ENCODE results near the gene ITGB1. TPM values are rescaled to one million over a fixed set of nuclear protein-coding genes. Genes with fewer than 3 reads are reported as not detected.
A peak's percentile ranks its signal among the peaks of the same experiment; 100 is the strongest.

ITGB1 gene
- total RNA-seq, 1 experiment from 2014 or later = 317 TPM

GRCh38 chr10:32923849-32924248, 34.2 kb downstream of the ITGB1 start:
- CTCF ChIA-PET = interaction anchor here (1.1 kb wide), 1 partner anchor 85 kb away, joined by 3 read pairs; no protein-coding TSS in a partner anchor

GRCh38 chr10:32923134-32923533, 34.9 kb downstream of the ITGB1 start:
- Mint-ChIP-seq H3K27ac (peak overlapping the region; percentile 55; the same call in 1 of the 2 replicates), H3K4me3 (no peak overlapping the region), H3K27me3 (ENCODE audit: low read depth) (no peaks in the 10 kb centered on the region), H3K36me3 (peaks cover 86% of the 10 kb centered on the region), H3K9me3 (peaks cover 19% of the 10 kb centered on the region), H3K4me1 (0 out of 2 replicates have a peak, but pooled peaks cover 3% of the 10 kb centered on the region)
- ChIA-PET CTCF (interaction anchor here (1.1 kb wide), 1 partner anchor 86 kb away, joined by 3 read pairs; no protein-coding TSS in a partner anchor), POLR2A (interaction anchor here (0.6 kb wide), 1 partner anchor 292 kb away, joined by 3 read pairs; no protein-coding TSS in a partner anchor)
- no peak for TF ChIP-seq ZNF416 (CRISPR knock-in tag; IDR thresholded peaks at IDR 0.05)
- TF ChIP-seq FOXJ3 (CRISPR knock-in tag; IDR thresholded peaks at IDR 0.05; ENCODE audit: borderline replicate concordance) = no peak
- TF ChIP-seq MYBL2 (CRISPR knock-in tag; IDR thresholded peaks at IDR 0.05) = no peak
- no peak for TF ChIP-seq GABPB1 (CRISPR knock-in tag; IDR thresholded peaks at IDR 0.05)
- no peak for TF ChIP-seq TEAD4 (CRISPR knock-in tag; IDR thresholded peaks at IDR 0.05)
- no peak for TF ChIP-seq ZNF317 (CRISPR knock-in tag; IDR thresholded peaks at IDR 0.05; ENCODE audit: borderline replicate concordance, low read depth)
- TF ChIP-seq ZNF219 (CRISPR knock-in tag; IDR thresholded peaks at IDR 0.05; ENCODE audit: borderline replicate concordance) = no peak
- TF ChIP-seq PRRX2 (CRISPR knock-in tag; IDR thresholded peaks at IDR 0.05) = no peak
- TF ChIP-seq FOXP1 (CRISPR knock-in tag; IDR thresholded peaks at IDR 0.05; ENCODE audit: borderline replicate concordance) = no peak
- TF ChIP-seq ATF2 (CRISPR knock-in tag; IDR thresholded peaks at IDR 0.05; ENCODE audit: borderline replicate concordance, low read depth) = no peak
- TF ChIP-seq ZNF281 (CRISPR knock-in tag; IDR thresholded peaks at IDR 0.05) = no peak
- DNase-seq (ENCODE audit: low spot score) = no peak
- ATAC-seq = no peak

More at GRCh38 chr10:32923849-32924248, 34.2 kb downstream of the ITGB1 start:
- Mint-ChIP-seq H3K4me1 (peaks cover 4% of the 10 kb centered on the region; the same call in 1 of the 2 replicates), H3K4me3 (no peak overlapping the region), H3K36me3 (peaks cover 85% of the 10 kb centered on the region), H3K9me3 (peaks cover 14% of the 10 kb centered on the region), H3K27ac (peak overlapping the region; percentile 21), H3K27me3 (ENCODE audit: low read depth) (no peaks in the 10 kb centered on the region)
- ATAC-seq (no peak), DNase-seq (ENCODE audit: low spot score) (no peak)
- POLR2A ChIA-PET = interaction anchor here (0.6 kb wide), 1 partner anchor 291 kb away, joined by 3 read pairs; no protein-coding TSS in a partner anchor
- no peak for TF ChIP-seq USF1 (CRISPR knock-in tag; IDR thresholded peaks at IDR 0.05)
- TF ChIP-seq ELF4 (CRISPR knock-in tag; IDR thresholded peaks at IDR 0.05; ENCODE audit: low read depth) = no peak

GRCh38 chr10:32922170-32922569, 35.9 kb downstream of the ITGB1 start:
- peaks cover 86% of the 10 kb centered on the region for H3K36me3 Mint-ChIP-seq
- ATAC-seq (no peak), DNase-seq (ENCODE audit: low spot score) (no peak)
- no peak for TF ChIP-seq ZBTB21 (CRISPR knock-in tag; IDR thresholded peaks at IDR 0.05; ENCODE audit: borderline replicate concordance)
- no peak for TF ChIP-seq ZNF512 (CRISPR knock-in tag; IDR thresholded peaks at IDR 0.05; ENCODE audit: borderline replicate concordance)
- TF ChIP-seq USF1 (CRISPR knock-in tag; IDR thresholded peaks at IDR 0.05) = no peak
- TF ChIP-seq HMGXB4 (CRISPR knock-in tag; IDR thresholded peaks at IDR 0.05) = no peak
- no peak for TF ChIP-seq E2F4 (CRISPR knock-in tag; IDR thresholded peaks at IDR 0.05; ENCODE audit: borderline replicate concordance, low read depth)
- TF ChIP-seq TEAD1 (CRISPR knock-in tag; IDR thresholded peaks at IDR 0.05) = no peak
- no peak for TF ChIP-seq NFYB (CRISPR knock-in tag; conservative IDR thresholded peaks at IDR 0.05; ENCODE audit: low read depth)

More at GRCh38 chr10:32922170-32922569, 35.9 kb downstream of the ITGB1 start:
- H3K9me3 Mint-ChIP-seq = peaks cover 18% of the 10 kb centered on the region
- ChIA-PET CTCF (no interaction called here), POLR2A (no interaction called here)
- no peaks in the 10 kb centered on the region for H3K27me3 Mint-ChIP-seq (ENCODE audit: low read depth)
- no peak overlapping the region for H3K4me3 Mint-ChIP-seq
- no peak overlapping the region for H3K27ac Mint-ChIP-seq
- 0 out of 2 replicates have a peak, but pooled peaks cover 3% of the 10 kb centered on the region for H3K4me1 Mint-ChIP-seq

All from WTC11 (cell line).